Adrenal gland (tissue), 12 donors: Measurements from ENCODE around the gene TPRG1. TPM values are rescaled to one million over a fixed set of nuclear protein-coding genes. Genes with fewer than 3 reads are reported as not detected.

Source experiments
- DNase-seq, 7 donors: peaks; one replicate each; pipeline ENCODE4 v3.0.0-alpha.2; 2019 to 2020
- H3K27ac ChIP-seq, 5 donors: fragments of 200-600 bp; sonication (generic) in 4 of 5; 1 replicate in 3 of 5; 2 replicates in 2 of 5; pipeline versions ENCODE4 v1.5.1 to v1.8.0; 2016 to 2020; ENCODE audit warnings: mild to moderate bottlenecking in 1 of 5
- H3K27me3 ChIP-seq: fragments of 200-600 bp; 2 replicates; pipeline ENCODE4 v1.8.0; 2021
- H3K36me3 ChIP-seq, 2 donors: fragments of 200-600 bp; replicated peaks in 1 of 2; 1 replicate in 1 of 2; 2 replicates in 1 of 2; pipeline versions ENCODE4 v1.5.1 to v1.8.0; 2018 to 2022
- H3K4me1 ChIP-seq, 2 donors: fragments of 200-600 bp; replicated peaks in 1 of 2; 1 replicate in 1 of 2; 2 replicates in 1 of 2; pipeline versions ENCODE4 v1.5.1 to v1.8.0; 2018 to 2021
- H3K4me3 ChIP-seq, 4 donors: fragments of 200-600 bp; sonication (generic) in 3 of 4; one replicate each; pipeline ENCODE4 v1.5.1; 2016 to 2018
- H3K9me3 ChIP-seq, 3 donors: fragments of 200-600 bp; sonication (generic) in 1 of 3; replicated peaks in 1 of 3; 1 replicate in 2 of 3; 2 replicates in 1 of 3; pipeline versions ENCODE4 v1.5.1 to v1.8.0; 2016 to 2021
- CTCF ChIP-seq, 6 experiments: fragments of 450-650 bp in 4 of 6; fragments of 200-600 bp in 2 of 6; sonication (generic) in 1 of 6; IDR thresholded peaks; 1 replicate in 5 of 6; 2 replicates in 1 of 6; pipeline versions ENCODE4 v1.5.1 to v1.8.0; 2016 to 2021; ENCODE audit warnings: antibody characterized with exemption in 6 of 6, mild to moderate bottlenecking in 2 of 6, moderate library complexity in 1 of 6
- POLR2A ChIP-seq, 2 donors: fragments of 450-650 bp; IDR thresholded peaks; one replicate each; pipeline ENCODE4 v1.6.1; 2017; ENCODE audit warnings: antibody characterized with exemption in 2 of 2, mild to moderate bottlenecking in 2 of 2, moderate library complexity in 1 of 2
- WGBS, 4 donors: extraction: QIAGEN DNeasy Blood & Tissue Kit in 2 of 4; methylation state at CpG; one replicate each; pipeline versions ENCODE4 v1.1.5 to v1.1.7; 2013 to 2017; 5-methylcytosine and 5-hydroxymethylcytosine counted together
- intact Hi-C, 2 donors: fragments of 100-400 bp; cut with DNase I; formaldehyde crosslinking; loops; one replicate each; pipeline versions ENCODE4 v1.14.1 to v1.15.0; 2022 to 2023
- polyA plus RNA-seq, 3 donors: library from polyadenylated mRNA; stranded (reverse); fragments of 200-250 nt in 2 of 3; fragments of 350-450 nt in 1 of 3; fragmentation: Illumina TruSeq in 1 of 3; extraction: RNeasy Lipid Tissue Mini Kit (QIAGEN cat#74804) in 1 of 3; gene quantifications; one replicate each; pipeline ENCODE4 v1.2.3, GENCODE V29; 2013 to 2014
- total RNA-seq, 9 donors: library from RNA; depleted of rRNA in 4 of 9; stranded (reverse); fragments of >200 nt in 4 of 9; fragments of 120-200 nt in 1 of 9; fragmentation: NEBNext Ultra II Directional in 1 of 9; extraction: Animal tissue kit (Norgen Biotek cat#: 25700) in 1 of 9; gene quantifications; one replicate each; pipeline versions ENCODE4 v1.1.0 to v1.2.4, GENCODE V29; 2013 to 2023
- donor health status: healthy with polysubstance abuse.
- donor health status: Bipolar disorder and iron deficiency.
- donor health status: DM: yes; HTN: yes; CAD: no.
- donor health status: DM: no; HTN: no; CAD: no.
- donor health status: DM: no; HTN: no; CAD: no.
- donor health status: DM: yes; HTN: yes; CAD: no.

TPRG1 gene
- total and polyA plus RNA-seq, 12 donors, result 2.6 to 9.4 (median 3.9) TPM

- TF ChIP-seq CTCF (IDR thresholded peaks at IDR 0.05) (no peak), POLR2A (IDR thresholded peaks at IDR 0.05) (no peak)
- Histone ChIP-seq H3K9me3 (no peaks in the 10 kb centered on the region), H3K4me1 (no peaks in the 10 kb centered on the region), H3K27me3 (no peaks in the 10 kb centered on the region), H3K27ac (no peak overlapping the region), H3K4me3 (no peak overlapping the region), H3K36me3 (no peaks in the 10 kb centered on the region)
- intact Hi-C loops, result no loop called here
- DNase-seq, result no peak
- 74 to 95% (median 84%) methylated on average over 6 of the region's 6 CpGs for WGBS, 4 donors
Observed at GRCh38 chr3:189309400-189309975, 137.7 kb downstream of the TPRG1 start.

- Histone ChIP-seq H3K36me3 (no peaks in the 10 kb centered on the region), H3K9me3 (no peaks in the 10 kb centered on the region), H3K4me1 (no peaks in the 10 kb centered on the region), H3K4me3 (no peak overlapping the region), H3K27me3 (no peaks in the 10 kb centered on the region), H3K27ac (no peak overlapping the region)
- intact Hi-C loops, result no loop called here
- WGBS, 4 donors, result 85 to 98% (median 94%) methylated on average over 2 of the region's 2 CpGs
- no peak for DNase-seq
- TF ChIP-seq CTCF (IDR thresholded peaks at IDR 0.05) (no peak), POLR2A (IDR thresholded peaks at IDR 0.05) (no peak)
Observed at GRCh38 chr3:189311521-189311920, 139.8 kb downstream of the TPRG1 start.

GRCh38 chr3:189312866-189313265 lies 141.1 kb downstream of the TPRG1 start:
- WGBS, 4 donors, result 78 to 87% (median 85%) methylated on average over 4 of the region's 4 CpGs
- intact Hi-C loops, result no loop called here
- TF ChIP-seq CTCF (IDR thresholded peaks at IDR 0.05), result no peak
- no peak for TF ChIP-seq POLR2A (IDR thresholded peaks at IDR 0.05)
- no peak overlapping the region for H3K4me3 ChIP-seq
- no peak overlapping the region for H3K27ac ChIP-seq
- no peak for DNase-seq
- H3K4me1 ChIP-seq, result no peaks in the 10 kb centered on the region
- H3K36me3 ChIP-seq, result no peaks in the 10 kb centered on the region
- H3K27me3 ChIP-seq, result no peaks in the 10 kb centered on the region
- H3K9me3 ChIP-seq, result no peaks in the 10 kb centered on the region

- intact Hi-C loops, result no loop called here
- TF ChIP-seq CTCF (IDR thresholded peaks at IDR 0.05) (no peak), POLR2A (IDR thresholded peaks at IDR 0.05) (no peak)
- Histone ChIP-seq H3K27ac (no peak overlapping the region), H3K27me3 (no peaks in the 10 kb centered on the region), H3K9me3 (no peaks in the 10 kb centered on the region), H3K4me3 (no peak overlapping the region), H3K4me1 (no peaks in the 10 kb centered on the region), H3K36me3 (no peaks in the 10 kb centered on the region)
- DNase-seq, result no peak
- 85 to 94% (median 87%) methylated on average over 6 of the region's 6 CpGs for WGBS, 4 donors
Observed at GRCh38 chr3:189316296-189317019, 144.7 kb downstream of the TPRG1 start.
